ENCODE results near the gene COPS9.

The COPS9 gene

GRCh38 chr2:240155048-240155744 is 19.1 kb upstream of the COPS9 start:
- H3K4me3 ChIP-seq (ENCODE audit: low read length), result no peak overlapping the region
- H3K9ac ChIP-seq (ENCODE audit: low read length), result no peak overlapping the region
- no peaks in the 10 kb centered on the region for H3K9me3 ChIP-seq (ENCODE audit: control insufficient read depth, low read length)
- peaks cover 5% of the 10 kb centered on the region for H3K27me3 ChIP-seq (ENCODE audit: control insufficient read depth, insufficient read depth, low read length)
- H3K4me1 ChIP-seq (ENCODE audit: control insufficient read depth, insufficient read depth, low read length), result no peaks in the 10 kb centered on the region
- H3K36me3 ChIP-seq (ENCODE audit: control insufficient read depth, insufficient read depth, low read length), result no peaks in the 10 kb centered on the region

DNA sequence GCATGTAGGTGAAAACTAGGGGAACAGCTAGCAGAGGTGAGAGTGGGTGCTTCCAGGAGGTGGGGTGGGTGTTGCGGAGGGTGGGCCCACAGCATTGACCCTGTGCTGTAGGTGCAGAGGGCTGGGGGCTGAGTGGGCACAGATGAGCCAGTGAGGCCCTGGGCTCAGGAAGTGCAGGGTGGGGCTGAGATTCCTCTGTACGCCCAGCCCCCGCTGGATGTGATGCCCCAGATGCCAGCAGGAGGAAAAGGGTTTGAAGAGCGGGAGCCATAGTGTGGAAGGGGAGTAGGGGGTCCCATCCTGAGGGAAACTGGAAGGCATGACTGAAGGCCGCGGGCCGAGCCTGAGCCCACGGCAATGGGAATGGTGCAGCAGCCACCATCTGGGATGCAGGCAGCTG is 18.5 kb upstream of the COPS9 start:
- H3K4me1 ChIP-seq (ENCODE audit: control insufficient read depth, insufficient read depth, low read length), result no peaks in the 10 kb centered on the region
- H3K27me3 ChIP-seq (ENCODE audit: control insufficient read depth, insufficient read depth, low read length), result peaks cover 11% of the 10 kb centered on the region
- no peak overlapping the region for H3K4me3 ChIP-seq (ENCODE audit: low read length)
- no peak overlapping the region for H3K9ac ChIP-seq (ENCODE audit: low read length)
- H3K36me3 ChIP-seq (ENCODE audit: control insufficient read depth, insufficient read depth, low read length), result no peaks in the 10 kb centered on the region
- H3K9me3 ChIP-seq (ENCODE audit: control insufficient read depth, low read length), result no peaks in the 10 kb centered on the region

GRCh38 chr2:240153418-240153817 is 17.3 kb upstream of the COPS9 start:
- Histone ChIP-seq H3K36me3 (ENCODE audit: control insufficient read depth, insufficient read depth, low read length) (no peaks in the 10 kb centered on the region), H3K4me3 (ENCODE audit: low read length) (no peak overlapping the region), H3K9me3 (ENCODE audit: control insufficient read depth, low read length) (no peaks in the 10 kb centered on the region), H3K9ac (ENCODE audit: low read length) (no peak overlapping the region), H3K27me3 (ENCODE audit: control insufficient read depth, insufficient read depth, low read length) (peaks cover 17% of the 10 kb centered on the region), H3K4me1 (ENCODE audit: control insufficient read depth, insufficient read depth, low read length) (no peaks in the 10 kb centered on the region)

DNA sequence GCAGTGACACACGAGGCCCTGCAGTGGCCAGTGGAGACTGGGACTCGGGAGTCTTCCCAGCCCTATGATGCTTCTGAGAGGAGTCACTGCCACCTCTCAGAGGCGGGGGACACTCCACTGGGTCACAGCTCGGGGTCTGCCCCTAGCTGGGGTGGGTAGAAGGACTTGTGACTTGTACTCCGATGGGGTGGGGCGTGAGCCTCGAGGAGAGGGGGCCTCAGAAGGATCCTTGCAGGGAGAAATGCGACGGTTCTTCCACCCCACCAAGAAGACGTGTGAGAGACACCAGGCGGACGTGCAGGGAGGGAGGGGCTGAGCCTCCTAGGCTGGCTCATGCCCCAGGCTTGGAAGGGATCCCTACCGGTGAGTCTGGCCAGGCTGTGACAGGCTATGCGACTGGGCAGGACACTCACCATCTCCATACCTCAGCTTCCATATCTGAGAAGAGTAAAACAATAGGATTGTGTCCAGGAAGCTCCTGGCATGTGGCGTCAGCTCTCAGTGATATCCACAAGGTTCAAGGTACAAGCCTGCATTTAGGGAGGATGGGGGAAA is 15.4 kb upstream of the COPS9 start:
- H3K9me3 ChIP-seq (ENCODE audit: control insufficient read depth, low read length), result no peaks in the 10 kb centered on the region
- H3K27me3 ChIP-seq (ENCODE audit: control insufficient read depth, insufficient read depth, low read length), result peaks cover 20% of the 10 kb centered on the region
- H3K4me1 ChIP-seq (ENCODE audit: control insufficient read depth, insufficient read depth, low read length), result no peaks in the 10 kb centered on the region
- H3K36me3 ChIP-seq (ENCODE audit: control insufficient read depth, insufficient read depth, low read length), result no peaks in the 10 kb centered on the region
- H3K4me3 ChIP-seq (ENCODE audit: low read length), result no peak overlapping the region
- H3K9ac ChIP-seq (ENCODE audit: low read length), result no peak overlapping the region

DNA sequence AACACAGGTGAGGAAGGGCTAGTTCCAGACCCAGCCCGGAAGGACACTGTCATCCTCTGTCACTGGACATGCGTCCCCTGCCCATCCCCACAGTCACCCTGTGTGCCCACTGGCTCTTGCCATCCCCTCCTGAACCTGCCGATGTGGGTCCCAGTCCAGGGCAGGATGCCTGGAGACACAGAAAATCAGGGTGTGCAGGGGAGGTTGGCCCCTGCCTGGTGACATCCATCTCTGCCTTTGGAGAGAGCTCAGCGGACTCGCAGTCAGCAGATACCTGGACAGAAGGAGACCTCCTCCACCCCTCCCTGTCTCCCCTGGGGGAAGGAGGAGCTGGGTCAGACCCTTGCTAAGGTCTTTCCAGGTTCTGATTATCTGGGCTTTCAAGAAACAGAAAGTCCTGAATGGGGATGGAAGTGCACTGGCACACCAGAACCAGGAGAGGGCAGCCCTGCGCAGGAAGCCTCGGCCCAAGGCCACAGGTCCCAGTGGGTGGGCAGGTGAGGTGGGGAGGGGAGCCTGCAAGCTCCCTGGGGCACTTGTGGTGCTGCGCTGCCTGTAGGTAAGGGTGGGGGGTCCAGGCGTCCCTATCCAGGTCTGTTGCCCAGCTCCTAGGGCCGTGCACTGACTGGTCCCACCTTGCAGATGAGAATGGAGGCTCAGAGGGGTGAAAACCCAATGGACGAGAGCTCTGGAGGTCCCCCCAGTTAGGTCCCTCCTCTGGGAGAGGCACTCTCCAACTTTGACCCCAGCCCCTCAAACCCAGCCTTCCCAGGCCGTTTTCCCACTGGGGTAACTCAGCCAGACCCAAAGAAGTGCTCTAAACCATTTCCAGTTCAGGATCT is 14.1 kb upstream of the COPS9 start:
- Histone ChIP-seq H3K36me3 (ENCODE audit: control insufficient read depth, insufficient read depth, low read length) (no peaks in the 10 kb centered on the region), H3K27me3 (ENCODE audit: control insufficient read depth, insufficient read depth, low read length) (peaks cover 22% of the 10 kb centered on the region), H3K9me3 (ENCODE audit: control insufficient read depth, low read length) (no peaks in the 10 kb centered on the region), H3K4me1 (ENCODE audit: control insufficient read depth, insufficient read depth, low read length) (no peaks in the 10 kb centered on the region), H3K4me3 (ENCODE audit: low read length) (no peak overlapping the region), H3K9ac (ENCODE audit: low read length) (no peak overlapping the region)

GRCh38 chr2:240147911-240148587 is 11.9 kb upstream of the COPS9 start:
- H3K4me3 ChIP-seq (ENCODE audit: low read length), result no peak overlapping the region
- H3K9me3 ChIP-seq (ENCODE audit: control insufficient read depth, low read length), result no peaks in the 10 kb centered on the region
- H3K4me1 ChIP-seq (ENCODE audit: control insufficient read depth, insufficient read depth, low read length), result no peaks in the 10 kb centered on the region
- H3K9ac ChIP-seq (ENCODE audit: low read length), result no peak overlapping the region
- H3K36me3 ChIP-seq (ENCODE audit: control insufficient read depth, insufficient read depth, low read length), result no peaks in the 10 kb centered on the region
- H3K27me3 ChIP-seq (ENCODE audit: control insufficient read depth, insufficient read depth, low read length), result peaks cover 34% of the 10 kb centered on the region

DNA sequence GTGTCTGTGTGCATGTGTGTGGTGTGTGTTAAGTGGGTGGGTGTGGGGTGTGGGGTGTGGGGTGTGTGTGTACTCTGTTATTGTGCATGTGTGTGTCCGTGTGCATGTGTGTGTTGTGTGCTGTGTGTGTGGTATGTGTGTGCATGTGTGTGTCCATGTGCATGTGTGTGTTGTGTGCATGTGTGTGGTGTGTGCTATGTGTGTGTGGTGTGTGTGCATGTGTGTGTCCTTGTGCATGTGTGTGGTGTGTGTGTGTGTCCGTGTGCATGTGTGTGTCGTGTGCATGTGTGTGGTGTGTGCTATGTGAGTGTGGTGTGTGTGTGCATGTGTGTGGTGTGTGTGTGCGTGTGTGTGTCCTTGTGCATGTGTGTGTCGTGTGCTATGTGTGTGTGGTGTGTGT is 11.3 kb upstream of the COPS9 start:
- Histone ChIP-seq H3K36me3 (ENCODE audit: control insufficient read depth, insufficient read depth, low read length) (no peaks in the 10 kb centered on the region), H3K4me3 (ENCODE audit: low read length) (no peak overlapping the region), H3K9me3 (ENCODE audit: control insufficient read depth, low read length) (no peaks in the 10 kb centered on the region), H3K27me3 (ENCODE audit: control insufficient read depth, insufficient read depth, low read length) (peaks cover 35% of the 10 kb centered on the region), H3K4me1 (ENCODE audit: control insufficient read depth, insufficient read depth, low read length) (no peaks in the 10 kb centered on the region), H3K9ac (ENCODE audit: low read length) (no peak overlapping the region)

DNA sequence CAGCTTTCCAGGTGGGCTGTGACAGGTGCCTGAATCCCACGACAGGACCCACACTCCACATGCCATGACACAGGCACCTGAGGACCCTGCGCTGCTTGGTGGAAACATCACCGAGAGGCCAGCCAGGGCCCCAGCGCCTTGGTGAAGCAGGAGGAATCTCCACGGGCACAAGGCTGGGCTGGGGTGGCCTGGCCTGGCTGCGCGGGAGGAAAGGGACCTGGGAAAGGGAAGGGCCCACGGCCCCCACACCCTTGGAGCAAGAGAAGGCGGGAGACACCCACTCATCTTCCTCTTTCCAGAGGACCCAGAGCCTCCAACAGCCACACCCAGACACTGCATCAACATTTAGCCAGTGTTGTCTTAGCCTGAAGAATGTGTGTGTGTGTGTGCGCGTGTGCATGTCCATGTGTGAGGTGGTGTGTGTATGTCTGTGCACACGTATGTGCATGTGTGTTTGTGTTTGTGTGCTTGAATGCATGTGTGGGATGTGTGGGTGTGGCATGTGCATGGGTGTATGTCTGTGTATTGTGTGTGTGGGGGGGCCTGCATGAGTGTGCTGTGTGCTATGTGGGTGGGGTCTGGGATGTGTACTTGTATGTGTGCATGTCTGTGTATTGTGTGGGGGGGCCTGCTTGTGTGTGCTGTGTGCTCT is 10.6 kb upstream of the COPS9 start:
- Histone ChIP-seq H3K4me1 (ENCODE audit: control insufficient read depth, insufficient read depth, low read length) (no peaks in the 10 kb centered on the region), H3K36me3 (ENCODE audit: control insufficient read depth, insufficient read depth, low read length) (no peaks in the 10 kb centered on the region), H3K4me3 (ENCODE audit: low read length) (no peak overlapping the region), H3K9ac (ENCODE audit: low read length) (no peak overlapping the region), H3K9me3 (ENCODE audit: control insufficient read depth, low read length) (no peaks in the 10 kb centered on the region), H3K27me3 (ENCODE audit: control insufficient read depth, insufficient read depth, low read length) (peaks cover 35% of the 10 kb centered on the region)

- Histone ChIP-seq H3K27me3 (ENCODE audit: control insufficient read depth, insufficient read depth, low read length) (peaks cover 37% of the 10 kb centered on the region), H3K9ac (ENCODE audit: low read length) (no peak overlapping the region), H3K4me3 (ENCODE audit: low read length) (no peak overlapping the region), H3K4me1 (ENCODE audit: control insufficient read depth, insufficient read depth, low read length) (no peaks in the 10 kb centered on the region), H3K36me3 (ENCODE audit: control insufficient read depth, insufficient read depth, low read length) (no peaks in the 10 kb centered on the region), H3K9me3 (ENCODE audit: control insufficient read depth, low read length) (no peaks in the 10 kb centered on the region)
Observed at GRCh38 chr2:240146141-240146561, 10.0 kb upstream of the COPS9 start.

- Histone ChIP-seq H3K27me3 (ENCODE audit: control insufficient read depth, insufficient read depth, low read length) (peaks cover 38% of the 10 kb centered on the region), H3K4me1 (ENCODE audit: control insufficient read depth, insufficient read depth, low read length) (no peaks in the 10 kb centered on the region), H3K4me3 (ENCODE audit: low read length) (no peak overlapping the region), H3K9me3 (ENCODE audit: control insufficient read depth, low read length) (no peaks in the 10 kb centered on the region), H3K9ac (ENCODE audit: low read length) (no peak overlapping the region), H3K36me3 (ENCODE audit: control insufficient read depth, insufficient read depth, low read length) (no peaks in the 10 kb centered on the region)
Observed at GRCh38 chr2:240145461-240145860, 9.4 kb upstream of the COPS9 start.

GRCh38 chr2:240144649-240145261 is 8.7 kb upstream of the COPS9 start:
- H3K9ac ChIP-seq (ENCODE audit: low read length), result no peak overlapping the region
- H3K36me3 ChIP-seq (ENCODE audit: control insufficient read depth, insufficient read depth, low read length), result no peaks in the 10 kb centered on the region
- H3K4me1 ChIP-seq (ENCODE audit: control insufficient read depth, insufficient read depth, low read length), result no peaks in the 10 kb centered on the region
- no peaks in the 10 kb centered on the region for H3K9me3 ChIP-seq (ENCODE audit: control insufficient read depth, low read length)
- no peak overlapping the region for H3K4me3 ChIP-seq (ENCODE audit: low read length)
- H3K27me3 ChIP-seq (ENCODE audit: control insufficient read depth, insufficient read depth, low read length), result peaks cover 31% of the 10 kb centered on the region
